HG03432 (cell line): ENCODE measurements around the gene EEF2.
"Not testable (repeated sequence)": the region's sequence is repeated elsewhere in the genome, so short reads cannot be mapped to it uniquely, and the experiment has no call there.

Experiments
- ATAC-seq: cut with Tn5 transposase; IDR thresholded peaks from one replicate; pipeline ENCODE4 v1.9.1; 2021; ENCODE audit warnings: mild to moderate bottlenecking, moderate library complexity; ENCODE audit not compliant: unreplicated experiment

The EEF2 gene

GRCh38 chr19:4015705-4016402 is 30.6 kb upstream of the EEF2 start:
- ATAC-seq: no peak

GRCh38 chr19:4014541-4015491 is 29.6 kb upstream of the EEF2 start:
- no peak for ATAC-seq

GRCh38 chr19:4013886-4014540 is 28.8 kb upstream of the EEF2 start:
- no peak for ATAC-seq

GRCh38 chr19:4012975-4013634 is 27.8 kb upstream of the EEF2 start:
- ATAC-seq: no peak

- ATAC-seq: no peak
Observed at GRCh38 chr19:4012092-4012974, 27.1 kb upstream of the EEF2 start.

GRCh38 chr19:4011430-4011829 is 26.2 kb upstream of the EEF2 start:
- ATAC-seq: not testable (repeated sequence)

GRCh38 chr19:4010808-4011110 is 25.5 kb upstream of the EEF2 start:
- ATAC-seq: no peak

GRCh38 chr19:4009990-4010807 is 24.9 kb upstream of the EEF2 start:
- ATAC-seq: no peak

GRCh38 chr19:4007836-4008539 is 22.7 kb upstream of the EEF2 start:
- ATAC-seq: peak; percentile 13

GRCh38 chr19:4007021-4007835 is 22.0 kb upstream of the EEF2 start, which contains the start of gene PIAS4:
PIAS4 (plus strand) TSS chr19:4007736; CDS start chr19:4007761, 25 bp downstream.
- ATAC-seq: peak; percentile 79

GRCh38 chr19:4005436-4005835 is 20.2 kb upstream of the EEF2 start:
- not testable (repeated sequence) for ATAC-seq

GRCh38 chr19:4000798-4001197 is 15.5 kb upstream of the EEF2 start:
- ATAC-seq: not testable (repeated sequence)

- not testable (repeated sequence) for ATAC-seq
Observed at GRCh38 chr19:3998667-3999412, 13.6 kb upstream of the EEF2 start.

GRCh38 chr19:3995607-3996006 is 10.3 kb upstream of the EEF2 start:
- ATAC-seq: no peak

- no peak for ATAC-seq
Observed at GRCh38 chr19:3990815-3991117, 5.5 kb upstream of the EEF2 start.

- no peak for ATAC-seq
Observed at GRCh38 chr19:3987619-3988371, 2.5 kb upstream of the EEF2 start.
